HG03575 (cell line): ENCODE measurements around the gene EARS2.
"Not testable (repeated sequence)": the region's sequence is repeated elsewhere in the genome, so short reads cannot be mapped to it uniquely, and the experiment has no call there.

Experiments
- ATAC-seq: cut with Tn5 transposase; IDR thresholded peaks from one replicate; pipeline ENCODE4 v1.9.1; 2021; ENCODE audit not compliant: unreplicated experiment, insufficient number of reproducible peaks, low FRiP score; ENCODE audit errors: extremely low read depth

The EARS2 gene

GRCh38 chr16:23511731-23512130 lies 45.4 kb downstream of the EARS2 start:
- no peak for ATAC-seq

- not testable (repeated sequence) for ATAC-seq
These were observed 46.3 kb downstream of the EARS2 start for GRCh38 chr16:23510915-23511270.

- no peak for ATAC-seq
These were observed 46.8 kb downstream of the EARS2 start, which contains the start of gene GGA2 for GRCh38 chr16:23510164-23510914. Gene GGA2, minus strand, starts transcription at chr16:23510494. Its CDS starts 83 bp downstream, at chr16:23510411.

GRCh38 chr16:23509782-23510163 lies 47.4 kb downstream of the EARS2 start:
- no peak for ATAC-seq

GRCh38 chr16:23509441-23509754 lies 47.8 kb downstream of the EARS2 start:
- no peak for ATAC-seq

GRCh38 chr16:23508589-23509440 lies 48.3 kb downstream of the EARS2 start:
- ATAC-seq = no peak

- ATAC-seq = no peak
These were observed 50.5 kb downstream of the EARS2 start for GRCh38 chr16:23506606-23506994.

GRCh38 chr16:23505671-23506605 lies 51.2 kb downstream of the EARS2 start:
- ATAC-seq = no peak

- ATAC-seq = no peak
These were observed 51.9 kb downstream of the EARS2 start for GRCh38 chr16:23505180-23505665.

- peak; percentile 64 for ATAC-seq
These were observed 52.5 kb downstream of the EARS2 start for GRCh38 chr16:23504453-23505179.

GRCh38 chr16:23504076-23504452 lies 53.1 kb downstream of the EARS2 start:
- ATAC-seq = no peak

GRCh38 chr16:23502466-23502865 lies 54.7 kb downstream of the EARS2 start:
- no peak for ATAC-seq

GRCh38 chr16:23501291-23501690 lies 55.9 kb downstream of the EARS2 start:
- ATAC-seq = no peak

- no peak for ATAC-seq
These were observed 56.3 kb downstream of the EARS2 start for GRCh38 chr16:23500862-23501225.

- no peak for ATAC-seq
These were observed 56.8 kb downstream of the EARS2 start for GRCh38 chr16:23500212-23500861.

GRCh38 chr16:23499801-23500200 lies 57.3 kb downstream of the EARS2 start:
- no peak for ATAC-seq

GRCh38 chr16:23498863-23499262 lies 58.3 kb downstream of the EARS2 start:
- no peak for ATAC-seq

- ATAC-seq = no peak
These were observed 59.6 kb downstream of the EARS2 start for GRCh38 chr16:23497543-23497868.
